Lower leg skin (tissue), 4 donors: ENCODE data around the gene BMP7. TPM values are rescaled to one million over a fixed set of nuclear protein-coding genes. Genes with fewer than 3 reads are reported as not detected.
"Not testable (repeated sequence)": the region's sequence is repeated elsewhere in the genome, so short reads cannot be mapped to it uniquely, and the experiment has no call there.

Experiments used
- DNase-seq, 2 donors: peaks; one replicate each; pipeline ENCODE4 v3.0.0-alpha.2; 2019; ENCODE audit warnings: low spot score in 2 of 2
- H3K4me3 ChIP-seq: fragments of 200-600 bp; sonication (generic); 2 replicates; pipeline ENCODE4 v1.5.1; 2017; ENCODE audit warnings: mild to moderate bottlenecking, low read depth; ENCODE audit not compliant: poor library complexity, severe bottlenecking
- CTCF ChIP-seq, 3 donors: fragments of 450-650 bp; IDR thresholded peaks; one replicate each; pipeline ENCODE4 v1.5.1; 2016; ENCODE audit warnings: antibody characterized with exemption in 3 of 3, mild to moderate bottlenecking in 3 of 3, moderate library complexity in 2 of 3
- POLR2A ChIP-seq, 2 donors: fragments of 450-650 bp; IDR thresholded peaks; one replicate each; pipeline ENCODE4 v1.6.1; 2016 to 2017; ENCODE audit warnings: antibody characterized with exemption in 2 of 2, mild to moderate bottlenecking in 1 of 2, moderate library complexity in 1 of 2
- WGBS, 2 donors: methylation state at CpG; one replicate each; pipeline ENCODE4 v1.1.5; 2018; 5-methylcytosine and 5-hydroxymethylcytosine counted together
- intact Hi-C: fragments of 100-400 bp; cut with DNase I; formaldehyde crosslinking; loops from one replicate; pipeline ENCODE4 v1.15.0; 2023; ENCODE audit warnings: low total_unique reads
- total RNA-seq, 4 donors: library from RNA; depleted of rRNA; stranded (reverse); fragments of >200 nt; gene quantifications; one replicate each; pipeline ENCODE4 v1.1.0, GENCODE V29; 2016

The BMP7 gene
- total RNA-seq, 4 donors from 2014 or later = 40.5 to 66.3 (median 46.8) TPM

- intact Hi-C loops = no loop called here
Observed at GRCh38 chr20:57287007-57287880, 20.8 kb upstream of the BMP7 start.

GRCh38 chr20:57283860-57284259 is 17.4 kb upstream of the BMP7 start:
- WGBS, 2 donors = 83 to 91% methylated on average over 7 of the region's 7 CpGs
- no peak for DNase-seq
- intact Hi-C loops = no loop called here
- no peak for TF ChIP-seq CTCF (IDR thresholded peaks at IDR 0.05)
- TF ChIP-seq POLR2A (IDR thresholded peaks at IDR 0.05) = no peak
- H3K4me3 ChIP-seq = no peak overlapping the region

More at GRCh38 chr20:57287007-57287880, 20.8 kb upstream of the BMP7 start:
- no peak for TF ChIP-seq CTCF (IDR thresholded peaks at IDR 0.05)
- TF ChIP-seq POLR2A (IDR thresholded peaks at IDR 0.05) = no peak
- 54 to 62% methylated on average over 14 of the region's 14 CpGs for WGBS, 2 donors
- no peak for DNase-seq
- H3K4me3 ChIP-seq = no peak overlapping the region

- no peak for TF ChIP-seq CTCF (IDR thresholded peaks at IDR 0.05)
- TF ChIP-seq POLR2A (IDR thresholded peaks at IDR 0.05) = no peak
- no peak for DNase-seq
- intact Hi-C loops = no loop called here
- H3K4me3 ChIP-seq = no peak overlapping the region
- WGBS, 2 donors = 43 to 45% methylated on average over 18 of the region's 18 CpGs
Observed at GRCh38 chr20:57282670-57283361, 16.4 kb upstream of the BMP7 start.

GRCh38 chr20:57281900-57282299 is 15.5 kb upstream of the BMP7 start:
- H3K4me3 ChIP-seq = no peak overlapping the region
- no peak for DNase-seq
- TF ChIP-seq POLR2A (IDR thresholded peaks at IDR 0.05) (no peak), CTCF (IDR thresholded peaks at IDR 0.05) (no peak)
- 90 to 91% methylated on average over 7 of the region's 7 CpGs for WGBS, 2 donors
- intact Hi-C loops = no loop called here

GRCh38 chr20:57280221-57280620 is 13.8 kb upstream of the BMP7 start:
- 89 to 95% methylated on average over 10 of the region's 10 CpGs for WGBS, 2 donors
- TF ChIP-seq POLR2A (IDR thresholded peaks at IDR 0.05) (no peak), CTCF (IDR thresholded peaks at IDR 0.05) (no peak)
- no peak for DNase-seq
- intact Hi-C loops = no loop called here
- H3K4me3 ChIP-seq = no peak overlapping the region

- 89 to 90% methylated on average over 3 of the region's 3 CpGs for WGBS, 2 donors
- intact Hi-C loops = not testable (repeated sequence)
Observed at GRCh38 chr20:57279548-57279947, 13.1 kb upstream of the BMP7 start.

More at GRCh38 chr20:57279548-57279947, 13.1 kb upstream of the BMP7 start:
- not testable (repeated sequence) for H3K4me3 ChIP-seq, DNase-seq
